Mesothelial cell of epicardium (in vitro differentiated cells): ENCODE measurements around the gene CALML3. TPM values are rescaled to one million over a fixed set of nuclear protein-coding genes. Genes with fewer than 3 reads are reported as not detected.

ENCODE experiments used
- DNase-seq, 2 experiments: peaks; one replicate each; pipeline ENCODE4 v3.0.0; 2021; ENCODE audit warnings: low spot score in 2 of 2; ENCODE audit not compliant: unreplicated experiment in 2 of 2
- H3K27ac Mint-ChIP-seq: 2 replicates; pipeline ENCODE4 v1.8.0; 2021; ENCODE audit warnings: mixed read lengths
- H3K27me3 Mint-ChIP-seq: 2 replicates; pipeline ENCODE4 v1.8.0; 2021; ENCODE audit warnings: low read depth, mixed read lengths
- H3K36me3 Mint-ChIP-seq: 2 replicates; pipeline ENCODE4 v1.8.0; 2021; ENCODE audit warnings: mixed read lengths
- H3K4me1 Mint-ChIP-seq: 2 replicates; pipeline ENCODE4 v1.8.0; 2021; ENCODE audit warnings: mixed read lengths
- H3K4me3 Mint-ChIP-seq: 2 replicates; pipeline ENCODE4 v1.8.0; 2021; ENCODE audit warnings: mild to moderate bottlenecking, moderate library complexity, mixed read lengths
- H3K9me3 Mint-ChIP-seq: 2 replicates; pipeline ENCODE4 v1.8.0; 2021; ENCODE audit warnings: mixed read lengths
- total RNA-seq: library from RNA; stranded (reverse); gene quantifications from 3 replicates; pipeline ENCODE4 v1.2.1, GENCODE V29; 2021
- TF ChIP-seq, protein P1 (sequence below): fragments of 200-600 bp; sonication (generic); IDR thresholded peaks from one replicate; pipeline ENCODE4 v1.5.0; 2021; ENCODE audit warnings: antibody characterized with exemption; ENCODE audit not compliant: unreplicated experiment

The CALML3 gene
- total RNA-seq, 1 donor from 2014 or later = 0.07 TPM

GRCh38 chr10:5528989-5529701, 4.4 kb downstream of the CALML3 start:
- peak overlapping the region; percentile 16 for H3K27ac Mint-ChIP-seq
- TF ChIP-seq, protein P1, sequence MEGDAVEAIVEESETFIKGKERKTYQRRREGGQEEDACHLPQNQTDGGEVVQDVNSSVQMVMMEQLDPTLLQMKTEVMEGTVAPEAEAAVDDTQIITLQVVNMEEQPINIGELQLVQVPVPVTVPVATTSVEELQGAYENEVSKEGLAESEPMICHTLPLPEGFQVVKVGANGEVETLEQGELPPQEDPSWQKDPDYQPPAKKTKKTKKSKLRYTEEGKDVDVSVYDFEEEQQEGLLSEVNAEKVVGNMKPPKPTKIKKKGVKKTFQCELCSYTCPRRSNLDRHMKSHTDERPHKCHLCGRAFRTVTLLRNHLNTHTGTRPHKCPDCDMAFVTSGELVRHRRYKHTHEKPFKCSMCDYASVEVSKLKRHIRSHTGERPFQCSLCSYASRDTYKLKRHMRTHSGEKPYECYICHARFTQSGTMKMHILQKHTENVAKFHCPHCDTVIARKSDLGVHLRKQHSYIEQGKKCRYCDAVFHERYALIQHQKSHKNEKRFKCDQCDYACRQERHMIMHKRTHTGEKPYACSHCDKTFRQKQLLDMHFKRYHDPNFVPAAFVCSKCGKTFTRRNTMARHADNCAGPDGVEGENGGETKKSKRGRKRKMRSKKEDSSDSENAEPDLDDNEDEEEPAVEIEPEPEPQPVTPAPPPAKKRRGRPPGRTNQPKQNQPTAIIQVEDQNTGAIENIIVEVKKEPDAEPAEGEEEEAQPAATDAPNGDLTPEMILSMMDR = no peak
- no peaks in the 10 kb centered on the region for H3K27me3 Mint-ChIP-seq
- no peak overlapping the region for H3K4me3 Mint-ChIP-seq
- no peaks in the 10 kb centered on the region for H3K36me3 Mint-ChIP-seq
- H3K4me1 Mint-ChIP-seq = peaks cover 26% of the 10 kb centered on the region
- no peaks in the 10 kb centered on the region for H3K9me3 Mint-ChIP-seq
- DNase-seq = peak in 1 of 2 experiments; percentile 5

DNA sequence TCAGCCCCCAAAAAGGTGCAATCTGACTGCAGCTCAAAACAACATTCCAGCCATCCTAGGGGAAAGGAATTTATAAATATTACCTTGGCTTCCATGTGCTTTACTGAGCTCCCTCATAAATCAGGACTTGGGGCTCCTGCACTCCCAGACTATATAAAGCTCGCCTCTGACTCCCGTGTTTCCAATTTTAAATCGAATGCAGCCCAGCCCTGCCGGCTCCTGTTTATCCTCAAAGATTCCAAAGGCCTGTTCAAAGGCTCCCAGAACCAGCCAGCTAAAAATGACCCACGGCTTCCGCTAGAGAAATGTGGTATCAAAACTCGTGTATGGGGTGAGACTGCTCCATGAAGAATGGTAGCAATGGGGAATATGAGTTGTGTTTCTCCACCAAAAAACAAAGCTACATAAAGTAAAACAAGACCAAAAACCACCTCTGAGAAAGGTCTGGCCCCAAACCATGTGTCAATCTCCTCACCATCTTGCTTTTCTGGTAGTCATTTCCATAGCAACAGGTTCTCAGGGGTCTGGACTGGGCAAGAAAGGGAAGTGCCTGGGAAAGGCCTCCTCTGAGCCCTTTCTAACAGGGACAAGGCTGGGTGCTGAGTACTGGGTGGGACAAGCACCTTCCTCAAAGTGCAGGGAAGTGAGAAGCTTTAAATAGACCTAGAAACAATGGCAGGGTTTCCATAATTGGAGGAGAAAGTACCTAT, 5.1 kb downstream of the CALML3 start:
- Mint-ChIP-seq H3K9me3 (no peaks in the 10 kb centered on the region), H3K27me3 (no peaks in the 10 kb centered on the region), H3K36me3 (no peaks in the 10 kb centered on the region), H3K4me1 (peaks cover 30% of the 10 kb centered on the region), H3K4me3 (no peak overlapping the region), H3K27ac (peak overlapping the region; percentile 86)
- TF ChIP-seq, protein P1 = no peak
- peak in 1 of 2 experiments; percentile 1 for DNase-seq

GRCh38 chr10:5530412-5530806, 5.6 kb downstream of the CALML3 start:
- TF ChIP-seq, protein P1 = no peak
- no peak overlapping the region for H3K4me3 Mint-ChIP-seq
- no peak overlapping the region for H3K27ac Mint-ChIP-seq
- H3K27me3 Mint-ChIP-seq = no peaks in the 10 kb centered on the region
- H3K9me3 Mint-ChIP-seq = no peaks in the 10 kb centered on the region
- H3K36me3 Mint-ChIP-seq = no peaks in the 10 kb centered on the region
- peak in 1 of 2 experiments; percentile 4 for DNase-seq
- H3K4me1 Mint-ChIP-seq = peaks cover 31% of the 10 kb centered on the region

DNA sequence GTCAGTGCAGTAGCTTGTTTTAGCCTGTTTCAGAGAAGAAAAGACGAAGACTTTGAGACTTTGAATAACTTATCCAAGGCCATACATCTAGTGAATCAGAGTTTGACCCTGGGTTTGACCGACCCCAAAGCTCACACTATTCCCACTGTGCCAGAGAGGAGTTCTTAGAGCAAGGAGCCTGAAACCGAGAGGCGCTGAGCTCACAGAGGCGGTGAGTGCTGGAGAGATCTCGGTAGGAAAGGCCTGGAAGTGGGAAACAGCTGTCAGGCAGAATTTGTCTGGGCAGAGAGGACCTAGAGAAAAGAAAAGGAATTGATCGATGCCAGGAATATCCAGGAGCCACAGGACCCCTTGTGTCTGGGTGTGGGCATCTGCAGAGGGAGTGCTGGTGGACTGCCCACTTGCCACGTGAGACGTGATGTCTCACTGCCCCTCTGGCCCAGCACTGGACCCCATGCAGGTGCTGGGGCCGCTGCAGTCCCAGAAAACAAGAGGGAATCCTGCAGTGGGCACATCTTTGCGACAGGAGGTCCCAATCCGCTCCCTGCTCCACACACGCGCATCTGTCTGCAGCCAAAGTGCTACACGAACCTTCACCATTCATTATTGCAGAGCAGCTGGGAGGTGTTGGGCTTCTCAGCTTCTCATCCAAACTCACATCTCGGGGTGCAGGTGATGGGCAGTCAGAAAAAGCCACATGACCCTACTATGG, 6.2 kb downstream of the CALML3 start:
- Mint-ChIP-seq H3K36me3 (no peaks in the 10 kb centered on the region), H3K4me3 (no peak overlapping the region), H3K4me1 (peaks cover 28% of the 10 kb centered on the region), H3K9me3 (no peaks in the 10 kb centered on the region), H3K27ac (no peak overlapping the region), H3K27me3 (no peaks in the 10 kb centered on the region)
- peak in 1 of 2 experiments; percentile 2 for DNase-seq
- TF ChIP-seq, protein P1 = no peak

DNA sequence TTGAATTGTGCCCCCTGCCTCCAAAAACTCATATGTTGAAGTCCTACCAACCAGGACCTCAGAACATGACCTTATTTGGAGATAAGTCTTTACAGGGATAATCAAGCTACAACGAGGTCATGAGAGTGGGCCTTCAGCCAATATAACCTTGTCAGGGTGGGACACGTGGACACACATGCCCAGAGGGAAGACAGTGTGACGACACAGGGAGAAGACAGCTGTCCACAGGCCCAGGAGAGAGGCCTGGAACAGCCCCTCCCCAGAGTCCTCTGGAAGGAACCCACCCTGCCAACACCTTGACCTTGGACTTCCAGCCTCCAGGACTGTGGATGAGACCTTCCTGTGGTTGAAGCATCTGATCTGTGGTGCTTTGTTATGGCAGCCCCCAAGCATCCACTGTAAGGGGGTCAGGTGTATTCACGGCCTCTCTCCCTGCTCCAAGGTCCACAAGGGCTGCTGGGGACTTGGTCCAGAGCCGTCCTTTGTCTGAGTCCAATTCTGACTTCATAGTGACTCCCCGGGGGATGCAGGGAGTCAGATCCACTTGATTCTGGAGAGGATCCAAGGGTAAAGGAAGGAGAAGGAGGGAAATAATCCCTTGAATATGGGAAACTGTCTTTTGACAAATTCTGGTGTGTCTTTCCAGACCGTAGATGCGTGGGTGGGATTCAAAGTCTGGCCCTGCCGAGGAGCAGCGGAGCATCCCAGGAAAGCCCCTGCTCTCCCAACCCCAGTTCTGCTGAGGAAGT, 7.0 kb downstream of the CALML3 start:
- DNase-seq = peak in 1 of 2 experiments; percentile 2
- Mint-ChIP-seq H3K9me3 (no peaks in the 10 kb centered on the region), H3K27ac (no peak overlapping the region), H3K4me3 (no peak overlapping the region), H3K36me3 (no peaks in the 10 kb centered on the region), H3K27me3 (no peaks in the 10 kb centered on the region), H3K4me1 (peaks cover 23% of the 10 kb centered on the region)
- TF ChIP-seq, protein P1 = no peak
